Body of pancreas (tissue), 4 donors: ENCODE data around the gene EPN1. TPM values are rescaled to one million over a fixed set of nuclear protein-coding genes. Genes with fewer than 3 reads are reported as not detected.

Experiments
- ATAC-seq: fragments of 150-250 bp; one replicate; pipeline ENCODE4 v1.9.1; 2016
- DNase-seq, 4 donors: peaks; one replicate each; pipeline ENCODE4 v3.0.0-alpha.2; 2019
- H3K27ac ChIP-seq, 4 donors: fragments of 200-600 bp; sonication (generic); 1 replicate in 3 of 4; 2 replicates in 1 of 4; pipeline versions ENCODE4 v1.5.1 to v1.6.1; 2016 to 2019; ENCODE audit warnings: mild to moderate bottlenecking in 1 of 4, mixed read lengths in 1 of 4, moderate library complexity in 1 of 4
- H3K27me3 ChIP-seq, 2 donors: fragments of 200-600 bp; sonication (generic); one replicate each; pipeline ENCODE4 v1.6.0; 2016; ENCODE audit warnings: mild to moderate bottlenecking in 1 of 2
- H3K36me3 ChIP-seq, 2 donors: fragments of 200-600 bp; sonication (generic); replicated peaks in 1 of 2; 2 replicates each; pipeline ENCODE4 v1.5.1; 2016; ENCODE audit warnings: low read depth in 2 of 2; ENCODE audit not compliant: insufficient read depth in 1 of 2
- H3K4me1 ChIP-seq: fragments of 200-600 bp; sonication (generic); one replicate; pipeline ENCODE4 v1.6.0; 2016
- H3K4me3 ChIP-seq, 2 donors: fragments of 200-600 bp; sonication (generic); 1 replicate in 1 of 2; 2 replicates in 1 of 2; pipeline ENCODE4 v1.5.1; 2016 to 2019
- H3K9me3 ChIP-seq, 3 donors: fragments of 200-600 bp; sonication (generic); 1 replicate in 2 of 3; 2 replicates in 1 of 3; pipeline ENCODE4 v1.5.1; 2016
- CTCF ChIP-seq, 7 experiments: fragments of 450-650 bp in 4 of 7; fragments of 200-600 bp in 3 of 7; sonication (generic) in 3 of 7; IDR thresholded peaks; one replicate each; pipeline ENCODE4 v1.5.1; 2016 to 2019; ENCODE audit warnings: antibody characterized with exemption in 7 of 7
- POLR2A ChIP-seq, 3 donors: fragments of 450-650 bp; IDR thresholded peaks; one replicate each; pipeline ENCODE4 v1.6.1; 2016; ENCODE audit warnings: antibody characterized with exemption in 3 of 3, mild to moderate bottlenecking in 2 of 3
- WGBS, 2 donors: methylation state at CpG; one replicate each; pipeline ENCODE4 v1.1.5; 2017; 5-methylcytosine and 5-hydroxymethylcytosine counted together
- intact Hi-C: fragments of 100-400 bp; cut with DNase I; formaldehyde crosslinking; loops from one replicate; pipeline ENCODE4 v1.15.1; 2023
- total RNA-seq, 2 donors: library from RNA; depleted of rRNA; stranded (reverse); fragments of >200 nt; gene quantifications; one replicate each; pipeline ENCODE4 v1.1.0, GENCODE V29; 2016

The EPN1 gene
- total RNA-seq, 2 donors from 2014 or later, result 52.1 to 52.4 TPM

GRCh38 chr19:55652311-55653128 is 22.5 kb upstream of the EPN1 start:
- Histone ChIP-seq H3K4me1 (peaks cover 42% of the 10 kb centered on the region), H3K9me3 (no peaks in the 10 kb centered on the region), H3K27ac (peak overlapping the region in 1 of 4 donors; percentile 99), H3K36me3 (no peaks in the 10 kb centered on the region), H3K27me3 (no peaks in the 10 kb centered on the region), H3K4me3 (no peak overlapping the region)
- TF ChIP-seq POLR2A (IDR thresholded peaks at IDR 0.05), result no peak
- TF ChIP-seq CTCF (IDR thresholded peaks at IDR 0.05), result no peak
- 82 to 85% methylated on average over 52 to 67 of the region's 71 CpGs for WGBS, 2 donors
- ATAC-seq (no peak), DNase-seq (no peak)
- intact Hi-C loops, result no loop called here

DNA sequence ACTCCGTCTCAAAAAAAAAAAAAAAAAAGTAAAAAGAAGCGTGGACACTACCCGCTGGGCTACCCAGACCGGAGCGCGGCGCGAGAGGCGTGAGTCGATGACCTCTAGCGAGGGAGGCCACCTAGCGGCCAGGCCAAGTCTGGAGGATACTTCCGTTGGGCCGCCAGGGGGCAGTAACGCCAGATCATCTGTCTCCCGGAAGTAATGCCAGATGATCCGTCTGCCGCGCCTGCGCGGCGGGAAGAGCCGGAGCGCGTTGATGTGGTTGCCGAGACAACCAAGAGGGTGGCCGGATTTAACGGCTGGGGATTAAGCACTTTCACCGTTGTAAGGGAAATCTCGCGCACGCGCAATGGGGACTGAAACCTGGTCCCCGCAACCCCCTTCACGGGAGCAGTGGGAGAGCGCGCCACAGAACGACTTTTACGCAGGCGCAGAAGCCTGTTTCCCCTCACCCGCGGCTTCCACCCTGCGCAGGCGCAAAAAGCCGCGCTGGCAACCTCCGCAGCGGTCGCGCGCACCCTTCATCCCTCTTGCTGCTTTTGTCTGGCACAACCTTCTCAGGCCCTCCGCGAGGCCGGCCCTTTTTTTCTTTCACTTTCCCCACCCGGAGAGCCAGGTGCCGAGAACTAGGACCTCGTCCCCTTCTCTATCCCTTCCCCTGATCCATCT is 21.2 kb upstream of the EPN1 start:
- peak; percentile 68 for ATAC-seq
- Histone ChIP-seq H3K27ac (peak overlapping the region; percentile 99 to 100 (median 99)), H3K36me3 (no peaks in the 10 kb centered on the region), H3K4me3 (peak overlapping the region in 1 of 2 donors; percentile 31), H3K27me3 (no peaks in the 10 kb centered on the region), H3K4me1 (peaks cover 47% of the 10 kb centered on the region), H3K9me3 (no peaks in the 10 kb centered on the region)
- intact Hi-C loops, result no loop called here
- WGBS, 2 donors, result 0 to 1% methylated on average over 39 to 57 of the region's 57 CpGs
- peak; percentile 98 to 99 (median 99) for DNase-seq
- TF ChIP-seq POLR2A (IDR thresholded peaks at IDR 0.05), result peak in 2 of 3 donors; percentile 85 to 95
- TF ChIP-seq CTCF (IDR thresholded peaks at IDR 0.05), result peak; percentile 97 to 100 (median 100)

- Histone ChIP-seq H3K4me3 (peak overlapping the region; percentile 31 to 100), H3K27me3 (no peaks in the 10 kb centered on the region), H3K4me1 (peaks cover 44% of the 10 kb centered on the region), H3K27ac (peak overlapping the region; percentile 99 to 100 (median 99)), H3K9me3 (no peaks in the 10 kb centered on the region), H3K36me3 (no peaks in the 10 kb centered on the region)
- intact Hi-C loops, result no loop called here
- 0 to 1% methylated on average over 41 to 51 of the region's 52 CpGs for WGBS, 2 donors
- TF ChIP-seq CTCF (IDR thresholded peaks at IDR 0.05), result no peak
- no peak for TF ChIP-seq POLR2A (IDR thresholded peaks at IDR 0.05)
- ATAC-seq (peak; percentile 85), DNase-seq (peak; percentile 98 to 100 (median 100))
Measured at GRCh38 chr19:55654323-55654867, 20.6 kb upstream of the EPN1 start.

DNA sequence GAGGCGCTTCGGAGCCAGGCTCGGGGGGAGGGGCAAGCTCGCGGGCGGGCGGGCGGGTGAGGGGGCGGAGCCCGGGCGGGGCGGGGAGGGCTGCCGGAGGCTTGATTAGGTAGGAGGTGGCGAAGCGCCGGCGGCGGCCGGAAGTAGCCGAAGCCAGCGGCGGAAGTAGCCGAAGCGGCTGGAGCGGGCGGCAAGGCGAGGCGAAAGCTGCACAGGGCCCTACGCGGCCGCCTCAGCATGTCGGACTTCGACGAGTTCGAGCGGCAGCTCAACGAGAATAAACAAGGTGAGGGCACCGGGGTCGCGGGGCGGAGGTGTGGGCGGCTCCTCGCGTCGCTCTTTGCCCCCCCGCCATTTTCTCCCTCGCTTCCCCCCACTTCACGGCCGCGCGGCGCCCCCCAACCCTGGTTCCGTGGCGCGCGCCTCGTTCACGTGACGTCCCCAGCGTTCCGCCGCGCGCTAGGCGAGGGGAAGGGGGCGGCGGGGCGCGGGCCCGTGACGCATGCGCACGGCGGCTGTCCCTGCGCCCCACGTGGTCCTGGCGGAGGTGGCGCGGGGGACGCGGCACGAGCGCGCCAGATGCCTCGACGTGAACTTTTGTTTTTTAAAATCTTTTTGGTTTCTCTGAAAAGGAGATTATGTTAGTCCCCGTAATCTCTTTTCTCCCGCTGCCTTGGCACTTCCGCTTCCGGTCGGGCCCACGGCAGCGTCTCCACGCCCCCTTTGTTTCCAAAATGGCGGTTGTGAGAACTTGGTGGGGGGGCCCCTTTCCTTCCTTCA is 20.0 kb upstream of the EPN1 start, which contains the start of gene U2AF2:
U2AF2 (plus strand) TSS at position 168 of the 780 bp plus-strand sequence; CDS start at position 238, 70 bp downstream.
- Histone ChIP-seq H3K27ac (peak within 1 kb of the TSS; percentile 99 to 100 (median 99)), H3K4me3 (peak within 1 kb of the TSS; percentile 77 to 100), H3K36me3 (peaks cover 0 to 2% of the 10 kb centered on the region in 2 donors), H3K27me3 (no peaks in the 10 kb centered on the region), H3K9me3 (no peaks in the 10 kb centered on the region), H3K4me1 (peaks cover 44% of the 10 kb centered on the region)
- TF ChIP-seq CTCF (IDR thresholded peaks at IDR 0.05) (peak in 1 of 7 experiments; percentile 2), POLR2A (IDR thresholded peaks at IDR 0.05) (peak; percentile 49 to 83 (median 75))
- peak; percentile 68 for ATAC-seq
- peak; percentile 96 to 97 (median 97) for DNase-seq
- 0% methylated on average over 10 to 83 of the region's 95 CpGs for WGBS, 2 donors
- intact Hi-C loops, result no loop called here
